Measurements from ENCODE around the gene TUBA1C. TPM values are rescaled to one million over a fixed set of nuclear protein-coding genes. Genes with fewer than 3 reads are reported as not detected.
"Not testable (repeated sequence)": the region's sequence is repeated elsewhere in the genome, so short reads cannot be mapped to it uniquely, and the experiment has no call there.

Gene TUBA1C
- total RNA-seq, 2 experiments from 2014 or later = 23.4 to 28.9 TPM

- Histone ChIP-seq H3K27ac (ENCODE audit: low read depth in 1 of 2, low read length in 2 of 2) (no peak overlapping the region), H3K9me3 (ENCODE audit: control insufficient read depth in 1 of 2, insufficient read depth in 1 of 2, low read length in 2 of 2) (no peaks in the 10 kb centered on the region), H3K36me3 (ENCODE audit: insufficient read depth, low read length) (no peaks in the 10 kb centered on the region), H3K27me3 (ENCODE audit: control insufficient read depth in 1 of 2, insufficient read depth in 2 of 2, low read length in 2 of 2) (peaks cover 0 to 12% of the 10 kb centered on the region in 2 experiments), H3K4me3 (ENCODE audit: low read length) (no peak overlapping the region), H3K4me1 (ENCODE audit: insufficient read depth, low read length) (no peaks in the 10 kb centered on the region)
- H3K4me3 Mint-ChIP-seq = no peak overlapping the region
- no peaks in the 10 kb centered on the region for H3K4me1 Mint-ChIP-seq (ENCODE audit: low read depth)
- TF ChIP-seq, protein P1, sequence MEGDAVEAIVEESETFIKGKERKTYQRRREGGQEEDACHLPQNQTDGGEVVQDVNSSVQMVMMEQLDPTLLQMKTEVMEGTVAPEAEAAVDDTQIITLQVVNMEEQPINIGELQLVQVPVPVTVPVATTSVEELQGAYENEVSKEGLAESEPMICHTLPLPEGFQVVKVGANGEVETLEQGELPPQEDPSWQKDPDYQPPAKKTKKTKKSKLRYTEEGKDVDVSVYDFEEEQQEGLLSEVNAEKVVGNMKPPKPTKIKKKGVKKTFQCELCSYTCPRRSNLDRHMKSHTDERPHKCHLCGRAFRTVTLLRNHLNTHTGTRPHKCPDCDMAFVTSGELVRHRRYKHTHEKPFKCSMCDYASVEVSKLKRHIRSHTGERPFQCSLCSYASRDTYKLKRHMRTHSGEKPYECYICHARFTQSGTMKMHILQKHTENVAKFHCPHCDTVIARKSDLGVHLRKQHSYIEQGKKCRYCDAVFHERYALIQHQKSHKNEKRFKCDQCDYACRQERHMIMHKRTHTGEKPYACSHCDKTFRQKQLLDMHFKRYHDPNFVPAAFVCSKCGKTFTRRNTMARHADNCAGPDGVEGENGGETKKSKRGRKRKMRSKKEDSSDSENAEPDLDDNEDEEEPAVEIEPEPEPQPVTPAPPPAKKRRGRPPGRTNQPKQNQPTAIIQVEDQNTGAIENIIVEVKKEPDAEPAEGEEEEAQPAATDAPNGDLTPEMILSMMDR (IDR thresholded peaks at IDR 0.05) = no peak
- ChIA-PET CTCF (no interaction called here), POLR2A (no interaction called here)
- no peaks in the 10 kb centered on the region for H3K36me3 Mint-ChIP-seq (ENCODE audit: low read depth)
- no peak for ATAC-seq (ENCODE audit: poor library complexity)
- no peaks in the 10 kb centered on the region for H3K9me3 Mint-ChIP-seq
- intact Hi-C loops (cut with DNase I, micrococcal nuclease) = no loop called here
- no peak for DNase-seq
- no peak overlapping the region for H3K27ac Mint-ChIP-seq
- H3K27me3 Mint-ChIP-seq = peaks cover 23% of the 10 kb centered on the region
Observed at GRCh38 chr12:49282302-49282701, 17.4 kb downstream of the TUBA1C start.

DNA sequence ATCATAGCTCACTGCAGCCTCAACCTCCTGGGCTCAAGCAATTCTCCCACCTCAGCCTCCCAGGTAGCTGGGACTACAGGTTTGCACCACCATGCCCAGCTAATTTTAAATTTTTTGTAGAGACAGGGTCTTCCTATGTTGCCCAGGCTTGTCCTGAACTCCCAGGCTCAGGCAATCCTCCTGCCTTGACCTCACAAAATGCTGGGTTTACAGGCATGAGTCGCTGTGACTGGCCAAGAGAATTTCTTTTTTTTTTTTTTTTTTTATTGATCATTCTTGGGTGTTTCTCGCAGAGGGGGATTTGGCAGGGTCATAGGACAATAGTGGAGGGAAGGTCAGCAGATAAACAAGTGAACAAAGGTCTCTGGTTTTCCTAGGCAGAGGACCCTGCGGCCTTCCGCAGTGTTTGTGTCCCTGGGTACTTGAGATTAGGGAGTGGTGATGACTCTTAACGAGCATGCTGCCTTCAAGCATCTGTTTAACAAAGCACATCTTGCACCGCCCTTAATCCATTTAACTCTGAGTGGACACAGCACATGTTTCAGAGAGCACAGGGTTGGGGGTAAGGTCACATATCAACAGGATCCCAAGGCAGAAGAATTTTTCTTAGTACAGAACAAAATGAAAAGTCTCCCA lies 18.0 kb downstream of the TUBA1C start:
- CTCF ChIA-PET; H3K27ac Mint-ChIP-seq; H3K36me3 Mint-ChIP-seq (ENCODE audit: low read depth); H3K27ac ChIP-seq (ENCODE audit: low read depth in 1 of 2, low read length in 2 of 2); H3K9me3 Mint-ChIP-seq; DNase-seq; H3K36me3 ChIP-seq (ENCODE audit: insufficient read depth, low read length); H3K4me3 Mint-ChIP-seq; POLR2A ChIA-PET; H3K4me1 Mint-ChIP-seq (ENCODE audit: low read depth); H3K4me3 ChIP-seq (ENCODE audit: low read length); ATAC-seq (ENCODE audit: poor library complexity); H3K4me1 ChIP-seq (ENCODE audit: insufficient read depth, low read length); H3K9me3 ChIP-seq (ENCODE audit: control insufficient read depth in 1 of 2, insufficient read depth in 1 of 2, low read length in 2 of 2); intact Hi-C loops (cut with DNase I, micrococcal nuclease): not testable (repeated sequence)
- H3K27me3 Mint-ChIP-seq = peaks cover 29% of the 10 kb centered on the region
- peaks cover 0 to 15% of the 10 kb centered on the region in 2 experiments for H3K27me3 ChIP-seq (ENCODE audit: control insufficient read depth in 1 of 2, insufficient read depth in 2 of 2, low read length in 2 of 2)

GRCh38 chr12:49283541-49284429 lies 18.9 kb downstream of the TUBA1C start:
- H3K36me3 ChIP-seq (ENCODE audit: insufficient read depth, low read length) = no peaks in the 10 kb centered on the region
- H3K4me1 Mint-ChIP-seq (ENCODE audit: low read depth) = no peaks in the 10 kb centered on the region
- no peak overlapping the region for H3K4me3 Mint-ChIP-seq
- TF ChIP-seq, protein P1 (IDR thresholded peaks at IDR 0.05) = no peak
- no peak overlapping the region for H3K4me3 ChIP-seq (ENCODE audit: low read length)
- no peaks in the 10 kb centered on the region for H3K4me1 ChIP-seq (ENCODE audit: insufficient read depth, low read length)
- POLR2A ChIA-PET = no interaction called here
- intact Hi-C loops (cut with DNase I, micrococcal nuclease) = no loop called here
- H3K27ac ChIP-seq (ENCODE audit: low read depth in 1 of 2, low read length in 2 of 2) = no peak overlapping the region
- no peak overlapping the region for H3K27ac Mint-ChIP-seq
- H3K9me3 ChIP-seq (ENCODE audit: control insufficient read depth in 1 of 2, insufficient read depth in 1 of 2, low read length in 2 of 2) = no peaks in the 10 kb centered on the region
- no peaks in the 10 kb centered on the region for H3K9me3 Mint-ChIP-seq
- CTCF ChIA-PET = no interaction called here
- H3K36me3 Mint-ChIP-seq (ENCODE audit: low read depth) = no peaks in the 10 kb centered on the region
- H3K27me3 Mint-ChIP-seq = peaks cover 37% of the 10 kb centered on the region
- ATAC-seq (ENCODE audit: poor library complexity) = no peak
- no peak for DNase-seq
- H3K27me3 ChIP-seq (ENCODE audit: control insufficient read depth in 1 of 2, insufficient read depth in 2 of 2, low read length in 2 of 2) = peaks cover 0 to 18% of the 10 kb centered on the region in 2 experiments
